ENCODE results near the gene SPACA9. TPM values are rescaled to one million over a fixed set of nuclear protein-coding genes. Genes with fewer than 3 reads are reported as not detected.

Gene SPACA9
- total RNA-seq, 1 experiment from 2014 or later, result 7.0 TPM

DNA sequence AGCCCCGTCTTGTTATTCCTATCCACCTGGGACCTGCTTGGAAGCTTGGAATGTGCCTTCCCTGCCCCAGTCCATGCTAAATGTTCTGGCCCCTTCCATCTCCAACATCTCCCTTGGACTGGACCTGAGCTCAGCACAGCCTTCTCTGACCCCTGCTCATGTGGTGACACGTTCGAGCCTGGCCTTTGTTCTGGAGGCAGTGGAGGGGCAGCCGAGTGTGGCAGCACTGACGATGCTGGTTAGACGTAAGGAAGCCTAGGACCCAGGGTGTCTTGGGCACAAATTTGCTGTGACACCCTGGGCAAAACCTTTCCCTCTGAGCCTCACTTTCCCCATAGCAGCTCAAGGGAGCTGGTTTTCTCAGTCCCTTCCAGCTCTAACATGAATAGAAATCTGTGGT lies 3.9 kb downstream of the SPACA9 start:
- no peak overlapping the region for H3K4me3 ChIP-seq
- no peak for DNase-seq
- no peaks in the 10 kb centered on the region for H3K36me3 ChIP-seq
- H3K9me3 ChIP-seq, result no peaks in the 10 kb centered on the region
- H3K27me3 ChIP-seq, result no peaks in the 10 kb centered on the region

GRCh38 chr9:132883349-132884294 lies 4.9 kb downstream of the SPACA9 start:
- no peaks in the 10 kb centered on the region for H3K9me3 ChIP-seq
- DNase-seq, result no peak
- no peaks in the 10 kb centered on the region for H3K27me3 ChIP-seq
- H3K4me3 ChIP-seq, result no peak overlapping the region
- H3K36me3 ChIP-seq, result no peaks in the 10 kb centered on the region

- no peak for DNase-seq
- H3K4me3 ChIP-seq, result no peak overlapping the region
- H3K27me3 ChIP-seq, result no peaks in the 10 kb centered on the region
- no peaks in the 10 kb centered on the region for H3K9me3 ChIP-seq
- H3K36me3 ChIP-seq, result no peaks in the 10 kb centered on the region
These were observed 7.1 kb downstream of the SPACA9 start for GRCh38 chr9:132885720-132886333.

- Histone ChIP-seq H3K9me3 (no peaks in the 10 kb centered on the region), H3K4me3 (no peak overlapping the region), H3K36me3 (no peaks in the 10 kb centered on the region), H3K27me3 (no peaks in the 10 kb centered on the region)
- DNase-seq, result no peak
These were observed 7.6 kb downstream of the SPACA9 start for GRCh38 chr9:132886334-132886725.

- Histone ChIP-seq H3K4me3 (no peak overlapping the region), H3K27me3 (no peaks in the 10 kb centered on the region), H3K36me3 (no peaks in the 10 kb centered on the region), H3K9me3 (no peaks in the 10 kb centered on the region)
- DNase-seq, result no peak
These were observed 8.8 kb downstream of the SPACA9 start for GRCh38 chr9:132887181-132888120.

- H3K27me3 ChIP-seq, result no peaks in the 10 kb centered on the region
- H3K9me3 ChIP-seq, result no peaks in the 10 kb centered on the region
- no peaks in the 10 kb centered on the region for H3K36me3 ChIP-seq
- H3K4me3 ChIP-seq, result no peak overlapping the region
- no peak for DNase-seq
These were observed 9.5 kb downstream of the SPACA9 start for GRCh38 chr9:132888151-132888550.

GRCh38 chr9:132892400-132892799 lies 13.7 kb downstream of the SPACA9 start:
- H3K27me3 ChIP-seq, result no peaks in the 10 kb centered on the region
- peaks cover 17% of the 10 kb centered on the region for H3K36me3 ChIP-seq
- DNase-seq, result no peak
- no peak overlapping the region for H3K4me3 ChIP-seq
- no peaks in the 10 kb centered on the region for H3K9me3 ChIP-seq

DNA sequence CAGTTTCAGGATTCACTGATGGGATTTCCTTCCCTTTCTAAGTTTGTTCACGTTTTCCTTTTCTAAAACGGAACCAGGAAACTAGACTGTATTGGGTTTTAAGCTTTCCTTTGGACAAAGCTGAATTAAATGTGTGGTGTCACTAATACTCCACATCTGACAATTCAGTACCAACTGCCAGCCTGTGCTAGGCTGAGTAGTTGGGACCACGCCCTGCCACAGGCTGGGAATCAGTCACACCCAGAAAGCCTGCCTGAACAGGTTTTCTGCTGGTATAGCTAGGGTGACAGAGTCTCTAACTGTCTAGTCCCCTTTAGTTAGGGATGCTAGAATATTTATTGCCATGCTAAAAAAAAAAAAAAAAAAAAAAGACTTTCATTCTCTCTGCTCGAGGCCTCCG lies 15.6 kb downstream of the SPACA9 start:
- no peaks in the 10 kb centered on the region for H3K27me3 ChIP-seq
- DNase-seq, result no peak
- H3K9me3 ChIP-seq, result no peaks in the 10 kb centered on the region
- H3K36me3 ChIP-seq, result peaks cover 26% of the 10 kb centered on the region
- no peak overlapping the region for H3K4me3 ChIP-seq

- Histone ChIP-seq H3K4me3 (no peak overlapping the region), H3K27me3 (no peaks in the 10 kb centered on the region), H3K36me3 (peaks cover 31% of the 10 kb centered on the region), H3K9me3 (no peaks in the 10 kb centered on the region)
- DNase-seq, result peak; percentile 11
These were observed 16.5 kb downstream of the SPACA9 start for GRCh38 chr9:132894862-132895835.

GRCh38 chr9:132896264-132896663 lies 17.6 kb downstream of the SPACA9 start:
- Histone ChIP-seq H3K36me3 (peaks cover 40% of the 10 kb centered on the region), H3K9me3 (no peaks in the 10 kb centered on the region), H3K4me3 (no peak overlapping the region), H3K27me3 (no peaks in the 10 kb centered on the region)
- no peak for DNase-seq

- Histone ChIP-seq H3K4me3 (no peak overlapping the region), H3K36me3 (peaks cover 46% of the 10 kb centered on the region), H3K27me3 (no peaks in the 10 kb centered on the region), H3K9me3 (no peaks in the 10 kb centered on the region)
- no peak for DNase-seq
These were observed 18.2 kb downstream of the SPACA9 start for GRCh38 chr9:132896906-132897305.

DNA sequence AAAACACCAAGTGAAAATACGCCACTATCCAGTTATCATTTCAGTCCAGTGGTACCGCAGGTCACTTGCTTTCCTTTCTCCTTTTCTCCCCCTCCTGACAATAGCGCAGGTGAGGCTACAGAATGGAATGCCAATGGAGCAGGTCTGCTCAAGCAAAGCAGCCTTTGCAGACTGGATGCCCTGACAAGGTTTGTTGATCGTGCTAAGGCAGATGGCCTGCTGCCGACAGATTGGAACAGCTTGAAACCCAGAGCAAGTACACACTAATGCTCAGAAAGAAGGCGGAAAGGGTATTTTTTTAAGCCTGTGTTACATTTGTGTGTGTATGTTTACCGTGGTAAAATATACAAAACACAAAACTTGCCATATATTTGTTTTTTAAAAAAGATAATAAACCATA lies 19.4 kb downstream of the SPACA9 start:
- H3K27me3 ChIP-seq, result no peaks in the 10 kb centered on the region
- no peak overlapping the region for H3K4me3 ChIP-seq
- DNase-seq, result no peak
- peaks cover 55% of the 10 kb centered on the region for H3K36me3 ChIP-seq
- no peaks in the 10 kb centered on the region for H3K9me3 ChIP-seq

DNA sequence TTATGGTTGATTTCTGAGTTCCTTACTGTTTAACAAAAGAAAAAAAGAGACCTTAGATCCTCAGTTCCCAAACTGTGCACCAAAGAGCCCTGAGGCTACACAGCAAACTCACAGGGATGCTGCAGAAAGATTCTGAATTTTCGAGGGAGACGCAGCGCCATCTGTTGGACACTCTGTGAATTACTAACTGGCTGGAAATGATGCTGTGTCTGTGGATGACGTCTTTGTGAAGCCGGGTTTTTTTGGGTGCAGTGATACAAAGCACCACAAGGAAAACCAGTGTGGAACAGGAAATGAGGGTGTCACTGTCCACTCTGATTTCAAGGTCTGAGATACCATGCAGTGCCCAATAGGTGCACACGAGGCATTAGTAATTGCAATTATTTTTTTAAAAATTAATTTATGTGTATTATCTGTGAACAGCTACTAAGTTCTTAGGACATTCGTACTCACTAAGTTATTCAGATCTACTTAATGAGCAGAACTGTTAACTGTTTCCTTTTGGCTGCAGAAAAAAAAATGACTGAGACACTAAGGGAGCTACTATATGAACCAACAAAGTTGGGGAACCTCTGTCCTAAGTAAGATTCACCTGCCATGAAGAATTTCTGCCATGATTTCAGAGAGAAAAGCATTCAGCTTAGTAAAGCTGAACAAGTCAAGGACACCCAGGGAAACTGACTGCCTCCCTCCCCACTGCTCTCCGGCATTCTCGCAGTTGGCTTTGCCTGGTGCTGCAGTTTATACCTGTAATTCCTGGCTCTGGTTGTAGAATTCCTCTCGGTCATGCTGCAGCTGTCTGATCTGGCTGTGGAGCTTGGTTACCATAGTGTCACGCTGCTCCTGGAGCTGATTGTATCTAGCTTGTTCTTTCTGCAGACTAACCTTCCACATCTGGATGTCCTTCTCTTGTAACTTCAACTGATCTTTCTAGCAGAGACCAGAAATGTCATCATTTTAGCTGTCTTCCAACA lies 23.4 kb downstream of the SPACA9 start:
- peaks cover 45% of the 10 kb centered on the region for H3K36me3 ChIP-seq
- DNase-seq, result peak; percentile 59
- H3K9me3 ChIP-seq, result no peaks in the 10 kb centered on the region
- no peak overlapping the region for H3K4me3 ChIP-seq
- no peaks in the 10 kb centered on the region for H3K27me3 ChIP-seq

GRCh38 chr9:132903574-132904492 lies 25.1 kb downstream of the SPACA9 start:
- no peak for DNase-seq
- Histone ChIP-seq H3K27me3 (no peaks in the 10 kb centered on the region), H3K36me3 (peaks cover 38% of the 10 kb centered on the region), H3K4me3 (no peak overlapping the region), H3K9me3 (no peaks in the 10 kb centered on the region)
